NCI-H1436 treated with DMSO at 0.1 percent for 48 hours (cell line): ENCODE data around the gene BDKRB2.

Experiments used
- DNase-seq: peaks from one replicate; lab custom pipeline; 2025; lab: John Stamatoyannopoulos, UW

Gene BDKRB2

GRCh38 chr14:96204151-96205058 is at the start of gene BDKRB2:
BDKRB2 (plus strand) TSS chr14:96204839; CDS start chr14:96237108, 32,269 bp downstream.
- no peak for DNase-seq

- no peak for DNase-seq
These were observed 49.7 kb upstream of the BDKRB2 start for GRCh38 chr14:96154900-96155299.

GRCh38 chr14:96156804-96157760 is 47.6 kb upstream of the BDKRB2 start:
- no peak for DNase-seq

- no peak for DNase-seq
These were observed 45.9 kb upstream of the BDKRB2 start for GRCh38 chr14:96158735-96159134.

GRCh38 chr14:96160076-96160912 is 44.3 kb upstream of the BDKRB2 start:
- no peak for DNase-seq

GRCh38 chr14:96160913-96161310 is 43.7 kb upstream of the BDKRB2 start:
- no peak for DNase-seq

GRCh38 chr14:96161636-96162035 is 43.0 kb upstream of the BDKRB2 start:
- DNase-seq = no peak

GRCh38 chr14:96162265-96162664 is 42.4 kb upstream of the BDKRB2 start:
- no peak for DNase-seq

GRCh38 chr14:96162741-96163140 is 41.9 kb upstream of the BDKRB2 start:
- DNase-seq = no peak

- DNase-seq = no peak
These were observed 39.7 kb upstream of the BDKRB2 start for GRCh38 chr14:96164861-96165490.

- no peak for DNase-seq
These were observed 38.9 kb upstream of the BDKRB2 start for GRCh38 chr14:96165493-96166436.

- no peak for DNase-seq
These were observed 38.0 kb upstream of the BDKRB2 start for GRCh38 chr14:96166461-96167223.

- no peak for DNase-seq
These were observed 37.2 kb upstream of the BDKRB2 start for GRCh38 chr14:96167224-96168148.

GRCh38 chr14:96168581-96168980 is 36.1 kb upstream of the BDKRB2 start:
- DNase-seq = no peak

- no peak for DNase-seq
These were observed 33.6 kb upstream of the BDKRB2 start for GRCh38 chr14:96170961-96171592.

GRCh38 chr14:96173636-96174475 is 30.8 kb upstream of the BDKRB2 start:
- no peak for DNase-seq

- no peak for DNase-seq
These were observed 28.4 kb upstream of the BDKRB2 start for GRCh38 chr14:96176275-96176674.
